Measurements from ENCODE around the gene TMPRSS13. TPM values are rescaled to one million over a fixed set of nuclear protein-coding genes. Genes with fewer than 3 reads are reported as not detected.

The TMPRSS13 gene
- total RNA-seq, 1 experiment from 2014 or later, result 53.1 TPM

GRCh38 chr11:117881217-117881616, 48.0 kb downstream of the TMPRSS13 start:
- Mint-ChIP-seq H3K36me3 (ENCODE audit: insufficient read depth, unreplicated experiment) (no peaks in the 10 kb centered on the region), H3K4me1 (ENCODE audit: low read depth, unreplicated experiment) (no peaks in the 10 kb centered on the region), H3K9me3 (ENCODE audit: unreplicated experiment) (no peaks in the 10 kb centered on the region), H3K4me3 (ENCODE audit: unreplicated experiment) (no peak overlapping the region), H3K27ac (ENCODE audit: unreplicated experiment) (no peak overlapping the region), H3K27me3 (ENCODE audit: insufficient read depth, unreplicated experiment) (peaks cover 41% of the 10 kb centered on the region)
- H3K27me3 ChIP-seq (replicated peaks; ENCODE audit: control insufficient read depth, insufficient read depth, low read length), result peaks cover 7% of the 10 kb centered on the region
- TF ChIP-seq, protein P1, sequence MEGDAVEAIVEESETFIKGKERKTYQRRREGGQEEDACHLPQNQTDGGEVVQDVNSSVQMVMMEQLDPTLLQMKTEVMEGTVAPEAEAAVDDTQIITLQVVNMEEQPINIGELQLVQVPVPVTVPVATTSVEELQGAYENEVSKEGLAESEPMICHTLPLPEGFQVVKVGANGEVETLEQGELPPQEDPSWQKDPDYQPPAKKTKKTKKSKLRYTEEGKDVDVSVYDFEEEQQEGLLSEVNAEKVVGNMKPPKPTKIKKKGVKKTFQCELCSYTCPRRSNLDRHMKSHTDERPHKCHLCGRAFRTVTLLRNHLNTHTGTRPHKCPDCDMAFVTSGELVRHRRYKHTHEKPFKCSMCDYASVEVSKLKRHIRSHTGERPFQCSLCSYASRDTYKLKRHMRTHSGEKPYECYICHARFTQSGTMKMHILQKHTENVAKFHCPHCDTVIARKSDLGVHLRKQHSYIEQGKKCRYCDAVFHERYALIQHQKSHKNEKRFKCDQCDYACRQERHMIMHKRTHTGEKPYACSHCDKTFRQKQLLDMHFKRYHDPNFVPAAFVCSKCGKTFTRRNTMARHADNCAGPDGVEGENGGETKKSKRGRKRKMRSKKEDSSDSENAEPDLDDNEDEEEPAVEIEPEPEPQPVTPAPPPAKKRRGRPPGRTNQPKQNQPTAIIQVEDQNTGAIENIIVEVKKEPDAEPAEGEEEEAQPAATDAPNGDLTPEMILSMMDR (IDR thresholded peaks at IDR 0.05; ENCODE audit: insufficient read depth in 1 of 2, low read depth in 1 of 2, low read length in 1 of 2, severe bottlenecking in 1 of 2, unreplicated experiment in 1 of 2), result no peak
- H3K36me3 ChIP-seq (ENCODE audit: control insufficient read depth, insufficient read depth, low read length), result no peaks in the 10 kb centered on the region
- no peak for DNase-seq
- intact Hi-C loops (cut with micrococcal nuclease; ENCODE audit: unreplicated experiment), result no loop called here
- BruUV-seq (replicated peaks), result no TSS peak
- no peaks in the 10 kb centered on the region for H3K9me3 ChIP-seq
- peaks cover 8% of the 10 kb centered on the region; the same call in 1 of the 2 replicates for H3K4me1 ChIP-seq
- ChIA-PET POLR2A (no interaction called here), CTCF (no interaction called here)
- no peak overlapping the region for H3K4me3 ChIP-seq (ENCODE audit: low read depth, low read length)

DNA sequence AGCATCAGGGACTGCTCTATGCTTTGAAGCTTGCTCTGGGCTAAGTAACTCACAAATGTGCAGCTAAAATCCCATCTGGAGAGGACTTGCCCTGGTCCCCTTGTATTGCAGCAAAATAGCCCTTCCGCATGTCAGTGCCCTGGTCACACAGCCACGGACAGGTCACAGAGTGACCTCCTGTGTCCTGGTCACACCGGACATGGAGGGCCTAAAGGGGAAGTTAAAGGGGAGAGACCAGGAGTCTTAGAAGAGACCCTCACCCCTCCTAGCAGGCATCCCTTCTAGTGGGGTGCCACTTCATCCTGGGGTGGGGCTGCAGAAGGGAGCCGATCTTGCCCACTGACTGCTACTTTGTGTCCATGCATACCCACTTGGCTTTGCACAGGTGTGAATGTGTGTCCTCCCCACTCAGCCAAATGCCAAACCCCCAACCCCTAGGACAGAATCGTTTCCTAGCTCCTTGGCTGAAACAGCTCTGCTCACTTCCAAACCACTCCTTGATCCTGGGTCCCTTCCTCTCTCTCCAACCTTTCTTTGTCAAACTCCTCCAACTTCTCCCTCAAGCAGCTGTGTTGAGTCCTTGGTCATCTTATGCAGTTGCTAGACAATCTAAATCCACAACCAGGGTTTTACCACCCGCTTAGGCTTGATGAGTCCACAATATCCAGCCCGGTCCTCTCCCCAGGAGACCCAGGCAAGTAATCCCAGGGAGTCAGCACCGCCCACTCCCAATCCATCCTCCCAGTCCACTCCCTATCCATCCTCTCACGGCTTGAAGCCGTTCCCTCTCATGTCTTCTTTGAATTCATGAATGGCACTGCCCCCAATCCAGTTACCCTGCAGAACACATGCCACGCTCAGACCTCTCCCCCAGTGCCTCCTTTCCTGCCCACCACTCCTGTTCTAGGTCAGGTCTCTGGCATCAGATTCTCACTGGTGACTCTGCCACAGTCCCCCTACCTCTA, 49.4 kb downstream of the TMPRSS13 start:
- H3K9me3 Mint-ChIP-seq (ENCODE audit: unreplicated experiment), result no peaks in the 10 kb centered on the region
- no TSS peak for BruUV-seq (replicated peaks)
- no peak overlapping the region for H3K27ac Mint-ChIP-seq (ENCODE audit: unreplicated experiment)
- intact Hi-C loops (cut with micrococcal nuclease; ENCODE audit: unreplicated experiment), result no loop called here
- Histone ChIP-seq H3K4me1 (peaks cover 14% of the 10 kb centered on the region; the same call in 1 of the 2 replicates), H3K9me3 (no peaks in the 10 kb centered on the region), H3K36me3 (ENCODE audit: control insufficient read depth, insufficient read depth, low read length) (no peaks in the 10 kb centered on the region), H3K27me3 (replicated peaks; ENCODE audit: control insufficient read depth, insufficient read depth, low read length) (peaks cover 14% of the 10 kb centered on the region), H3K4me3 (ENCODE audit: low read depth, low read length) (no peak overlapping the region)
- H3K36me3 Mint-ChIP-seq (ENCODE audit: insufficient read depth, unreplicated experiment), result no peaks in the 10 kb centered on the region
- DNase-seq, result peak in 1 of 2 experiments; percentile 22
- TF ChIP-seq, protein P1 (IDR thresholded peaks at IDR 0.05; ENCODE audit: insufficient read depth in 1 of 2, low read depth in 1 of 2, low read length in 1 of 2, severe bottlenecking in 1 of 2, unreplicated experiment in 1 of 2), result no peak
- peaks cover 6% of the 10 kb centered on the region for H3K4me1 Mint-ChIP-seq (ENCODE audit: low read depth, unreplicated experiment)
- ChIA-PET POLR2A (no interaction called here), CTCF (interaction anchor here (1.0 kb wide), 1 partner anchor 453 kb away, joined by 3 read pairs; no protein-coding TSS in a partner anchor)
- H3K4me3 Mint-ChIP-seq (ENCODE audit: unreplicated experiment), result no peak overlapping the region
- H3K27me3 Mint-ChIP-seq (ENCODE audit: insufficient read depth, unreplicated experiment), result peaks cover 49% of the 10 kb centered on the region

DNA sequence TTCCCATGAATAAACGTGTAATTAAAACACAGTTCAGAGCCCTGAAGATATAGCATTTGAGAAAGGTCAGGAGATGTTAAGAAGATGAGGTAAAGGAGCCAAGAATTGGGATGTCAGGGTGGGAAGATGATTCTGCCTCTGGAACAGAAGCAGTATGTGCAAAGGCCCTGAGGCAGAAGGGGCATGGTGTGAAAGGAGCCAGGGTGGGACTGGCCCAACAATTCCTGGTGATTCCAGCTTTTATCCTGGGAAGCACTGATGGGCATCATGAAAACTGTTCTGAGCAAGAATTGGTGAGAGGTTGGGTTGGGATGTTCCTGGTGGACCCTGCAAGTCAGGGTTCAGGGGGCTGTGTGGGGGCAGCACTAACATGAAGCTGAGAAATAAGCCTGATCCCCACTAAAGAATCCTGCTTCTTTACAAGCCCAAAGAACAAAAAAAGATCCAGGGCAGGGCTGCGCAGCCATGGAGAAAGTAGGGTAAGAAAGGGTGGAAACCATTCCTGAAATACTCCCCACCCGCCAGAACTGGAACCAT, 50.2 kb downstream of the TMPRSS13 start:
- H3K36me3 Mint-ChIP-seq (ENCODE audit: insufficient read depth, unreplicated experiment), result no peaks in the 10 kb centered on the region
- no peaks in the 10 kb centered on the region for H3K36me3 ChIP-seq (ENCODE audit: control insufficient read depth, insufficient read depth, low read length)
- no TSS peak for BruUV-seq (replicated peaks)
- H3K9me3 ChIP-seq, result no peaks in the 10 kb centered on the region
- peaks cover 53% of the 10 kb centered on the region for H3K27me3 Mint-ChIP-seq (ENCODE audit: insufficient read depth, unreplicated experiment)
- peaks cover 6% of the 10 kb centered on the region for H3K4me1 Mint-ChIP-seq (ENCODE audit: low read depth, unreplicated experiment)
- TF ChIP-seq, protein P1 (IDR thresholded peaks at IDR 0.05; ENCODE audit: insufficient read depth in 1 of 2, low read depth in 1 of 2, low read length in 1 of 2, severe bottlenecking in 1 of 2, unreplicated experiment in 1 of 2), result no peak
- H3K27me3 ChIP-seq (replicated peaks; ENCODE audit: control insufficient read depth, insufficient read depth, low read length), result peaks cover 14% of the 10 kb centered on the region
- intact Hi-C loops (cut with micrococcal nuclease; ENCODE audit: unreplicated experiment), result no loop called here
- no peak overlapping the region for H3K4me3 Mint-ChIP-seq (ENCODE audit: unreplicated experiment)
- DNase-seq, result no peak
- H3K4me3 ChIP-seq (ENCODE audit: low read depth, low read length), result no peak overlapping the region
- H3K27ac Mint-ChIP-seq (ENCODE audit: unreplicated experiment), result no peak overlapping the region
- no peaks in the 10 kb centered on the region for H3K9me3 Mint-ChIP-seq (ENCODE audit: unreplicated experiment)
- ChIA-PET CTCF (interaction anchor here (1.0 kb wide), 1 partner anchor 453 kb away, joined by 3 read pairs; no protein-coding TSS in a partner anchor), POLR2A (no interaction called here)
- H3K4me1 ChIP-seq, result peaks cover 14% of the 10 kb centered on the region; the same call in 1 of the 2 replicates

All from Caco-2 (cell line).